Ramos (cell line): ENCODE measurements around the gene OR51Q1.

Source experiments
- in situ Hi-C: fragments of 300-500 bp; cut with MboI; formaldehyde crosslinking; loops from one replicate; pipeline ENCODE4 v1.14.3; 2022; ENCODE audit warnings: low sequenced_read_pairs; ENCODE audit not compliant: unreplicated experiment

The OR51Q1 gene, protein sequence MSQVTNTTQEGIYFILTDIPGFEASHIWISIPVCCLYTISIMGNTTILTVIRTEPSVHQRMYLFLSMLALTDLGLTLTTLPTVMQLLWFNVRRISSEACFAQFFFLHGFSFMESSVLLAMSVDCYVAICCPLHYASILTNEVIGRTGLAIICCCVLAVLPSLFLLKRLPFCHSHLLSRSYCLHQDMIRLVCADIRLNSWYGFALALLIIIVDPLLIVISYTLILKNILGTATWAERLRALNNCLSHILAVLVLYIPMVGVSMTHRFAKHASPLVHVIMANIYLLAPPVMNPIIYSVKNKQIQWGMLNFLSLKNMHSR

GRCh38 chr11:5421811-5422210 is at the start of gene OR51Q1:
OR51Q1 (plus strand) TSS chr11:5422111; CDS start chr11:5422201, 90 bp downstream.
- in situ Hi-C loops: no loop called here

- in situ Hi-C loops: loop anchor here (25.0 kb wide), 1 partner anchor 744 kb away; the partner anchor contains the start of genes OR51D1 and OR51E1
These were observed 41.1 kb upstream of the OR51Q1 start for GRCh38 chr11:5380740-5381342.

DNA sequence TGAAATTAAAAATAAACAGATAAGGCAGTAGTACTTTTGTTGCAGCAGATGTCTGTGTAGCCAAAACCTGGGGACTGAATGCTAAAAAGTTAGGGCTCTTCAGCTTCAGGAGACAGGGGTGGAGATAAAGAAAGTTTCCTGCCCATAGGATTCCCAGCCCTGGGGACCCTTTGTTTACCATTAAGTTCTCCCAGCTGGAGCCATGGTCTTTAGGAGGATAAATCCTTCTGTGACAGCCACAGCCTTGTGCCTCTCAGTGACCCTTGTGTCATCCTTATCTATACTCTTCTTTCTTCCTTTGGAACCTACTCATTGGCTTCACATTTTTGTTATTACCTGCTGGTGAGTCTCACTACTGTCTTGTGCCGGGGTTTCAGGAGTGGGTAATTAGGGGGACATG is 38.3 kb upstream of the OR51Q1 start, which contains the start of gene OR51M1:
Gene OR51M1 (plus strand): TSS at position 237 of the 400 bp plus-strand sequence. CDS start 5,587 bp downstream, outside the sequence.
- in situ Hi-C loops: loop anchor here (25.0 kb wide), 1 partner anchor 746 kb away; the partner anchor contains the start of genes OR51D1 and OR51E1

DNA sequence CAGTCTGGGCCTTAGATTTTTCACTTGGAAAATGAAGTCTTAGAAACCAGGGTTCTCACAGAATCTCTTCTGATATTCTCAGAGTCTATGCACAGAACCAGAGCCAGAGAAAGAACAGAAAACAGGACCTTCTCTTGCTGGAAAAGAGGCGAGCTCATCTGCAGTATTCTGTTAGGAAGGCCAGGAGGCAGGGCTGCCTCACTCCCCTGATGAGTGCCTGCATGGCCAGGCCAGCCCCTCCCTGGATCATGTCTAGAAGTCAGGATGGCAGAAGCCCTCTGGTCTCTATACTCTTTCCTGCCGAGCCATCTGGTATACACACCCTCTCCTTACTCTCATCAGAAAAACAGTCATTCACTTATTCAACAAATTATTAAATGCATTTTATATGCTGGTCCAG is 37.6 kb upstream of the OR51Q1 start:
- in situ Hi-C loops: loop anchor here (25.0 kb wide), 1 partner anchor 747 kb away; the partner anchor contains the start of genes OR51D1 and OR51E1

DNA sequence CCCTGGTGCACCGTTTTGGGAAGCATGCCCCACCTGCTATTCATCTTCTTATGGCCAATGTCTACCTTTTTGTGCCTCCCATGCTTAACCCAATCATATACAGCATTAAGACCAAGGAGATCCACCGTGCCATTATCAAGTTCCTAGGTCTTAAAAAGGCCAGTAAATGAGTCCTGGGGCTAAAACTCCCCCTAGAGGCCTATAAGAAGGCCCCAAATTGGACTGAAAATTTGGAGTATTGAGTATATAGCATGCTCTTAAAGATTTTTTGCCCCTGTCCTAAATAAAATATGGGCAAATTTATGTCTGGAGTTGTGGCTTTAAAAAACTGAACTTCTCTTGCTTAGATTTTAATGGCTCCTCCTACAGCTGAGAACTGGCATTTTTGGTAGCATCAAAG is 31.7 kb upstream of the OR51Q1 start:
- in situ Hi-C loops: loop anchor here (25.0 kb wide), 1 partner anchor 753 kb away; the partner anchor contains the start of genes OR51D1 and OR51E1

DNA sequence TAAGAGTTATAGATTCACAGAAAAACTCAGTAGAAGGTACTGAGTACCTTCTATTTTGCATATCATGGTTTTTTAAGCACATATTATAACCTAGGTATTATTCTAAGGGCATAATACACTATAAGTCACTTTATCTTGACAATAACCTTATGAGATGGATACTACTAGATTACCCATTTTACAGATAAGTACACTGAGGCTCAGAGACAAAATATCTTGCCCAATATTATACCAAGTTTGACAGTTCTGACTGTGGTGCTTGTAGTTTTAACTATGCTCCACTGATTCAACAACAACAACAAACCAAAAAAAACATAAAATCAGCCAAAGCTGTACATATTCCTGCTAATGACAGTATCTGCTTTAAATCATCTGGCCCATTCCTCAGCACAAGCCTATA is 27.8 kb upstream of the OR51Q1 start:
- in situ Hi-C loops: loop anchor here (25.0 kb wide), 1 partner anchor 757 kb away; the partner anchor contains the start of genes OR51D1 and OR51E1

GRCh38 chr11:5398936-5399335 is 23.0 kb upstream of the OR51Q1 start:
- in situ Hi-C loops: loop anchor here (25.0 kb wide), 1 partner anchor 762 kb away; the partner anchor contains the start of genes OR51D1 and OR51E1

GRCh38 chr11:5405173-5405572 is 16.7 kb upstream of the OR51Q1 start:
- in situ Hi-C loops: no loop called here

DNA sequence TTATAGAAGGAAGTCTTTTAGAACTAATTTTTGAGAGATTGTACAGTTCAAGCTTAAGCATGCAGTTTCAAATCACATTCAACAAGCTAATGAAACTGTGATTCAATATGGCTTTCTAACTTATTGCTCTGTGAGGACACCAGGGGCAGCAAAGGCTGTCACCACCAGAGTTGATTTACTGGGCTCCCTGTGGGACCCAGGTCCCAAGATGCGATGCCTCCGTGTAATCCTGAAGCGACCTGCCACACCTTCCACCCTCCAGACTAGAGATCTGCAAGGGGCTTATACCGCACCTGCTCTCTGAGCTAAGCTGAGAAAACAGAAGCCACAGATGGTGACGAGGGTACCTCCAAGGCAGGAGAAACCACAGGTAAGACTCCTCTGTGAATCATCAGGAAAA is 918 bp upstream of the OR51Q1 start:
- in situ Hi-C loops: no loop called here

DNA sequence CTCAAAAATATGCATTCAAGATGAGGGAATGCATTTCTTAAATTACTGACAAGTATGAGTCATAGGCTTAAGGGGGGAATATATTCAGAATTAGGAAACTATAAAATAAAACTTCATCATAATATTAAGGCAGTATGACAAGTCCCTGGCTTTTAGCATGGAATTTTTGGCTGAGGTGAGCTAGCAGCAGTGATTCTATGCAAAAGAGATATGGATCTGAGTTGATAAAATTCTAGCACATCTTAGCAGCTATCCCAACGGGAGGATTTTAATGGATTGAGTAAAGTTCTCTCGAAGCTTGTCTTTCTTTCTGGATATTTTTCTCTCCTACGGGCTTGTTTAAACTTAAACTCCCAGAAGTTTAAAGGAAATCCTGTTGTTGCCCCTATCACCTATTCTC is 1.2 kb downstream of the OR51Q1 start:
- in situ Hi-C loops: no loop called here

DNA sequence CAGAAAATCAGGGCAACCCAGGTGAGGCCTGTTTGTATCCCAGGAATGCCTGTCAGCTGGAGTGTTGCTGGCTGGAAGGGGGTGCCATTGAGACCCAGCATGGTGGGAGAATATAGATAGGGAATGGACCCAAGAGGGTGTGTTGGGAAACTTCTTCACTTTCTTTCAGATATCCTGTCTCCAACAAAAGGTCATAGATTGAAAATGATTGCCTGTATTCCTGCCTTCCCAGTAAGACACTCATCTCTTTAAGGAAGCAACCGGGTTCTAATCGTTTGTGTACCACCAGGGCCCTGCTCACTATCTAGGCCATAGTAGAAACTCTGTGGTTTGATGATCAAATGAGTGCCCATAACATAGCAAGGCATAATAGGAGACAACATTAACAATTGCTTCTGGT is 19.5 kb downstream of the OR51Q1 start, which contains the start of gene OR51I1:
Gene OR51I1 (minus strand): TSS at position 101 of the 400 bp plus-strand sequence. CDS start 0 bp downstream, at position 101.
- in situ Hi-C loops: no loop called here

GRCh38 chr11:5443835-5444393 is 22.0 kb downstream of the OR51Q1 start:
- in situ Hi-C loops: no loop called here

GRCh38 chr11:5449023-5449422 is 27.1 kb downstream of the OR51Q1 start, which contains the start of gene OR51I2:
OR51I2 (plus strand) TSS chr11:5449323; CDS start chr11:5453489, 4,166 bp downstream.
- in situ Hi-C loops: no loop called here

- in situ Hi-C loops: no loop called here
These were observed 27.5 kb downstream of the OR51Q1 start for GRCh38 chr11:5449432-5449831.

DNA sequence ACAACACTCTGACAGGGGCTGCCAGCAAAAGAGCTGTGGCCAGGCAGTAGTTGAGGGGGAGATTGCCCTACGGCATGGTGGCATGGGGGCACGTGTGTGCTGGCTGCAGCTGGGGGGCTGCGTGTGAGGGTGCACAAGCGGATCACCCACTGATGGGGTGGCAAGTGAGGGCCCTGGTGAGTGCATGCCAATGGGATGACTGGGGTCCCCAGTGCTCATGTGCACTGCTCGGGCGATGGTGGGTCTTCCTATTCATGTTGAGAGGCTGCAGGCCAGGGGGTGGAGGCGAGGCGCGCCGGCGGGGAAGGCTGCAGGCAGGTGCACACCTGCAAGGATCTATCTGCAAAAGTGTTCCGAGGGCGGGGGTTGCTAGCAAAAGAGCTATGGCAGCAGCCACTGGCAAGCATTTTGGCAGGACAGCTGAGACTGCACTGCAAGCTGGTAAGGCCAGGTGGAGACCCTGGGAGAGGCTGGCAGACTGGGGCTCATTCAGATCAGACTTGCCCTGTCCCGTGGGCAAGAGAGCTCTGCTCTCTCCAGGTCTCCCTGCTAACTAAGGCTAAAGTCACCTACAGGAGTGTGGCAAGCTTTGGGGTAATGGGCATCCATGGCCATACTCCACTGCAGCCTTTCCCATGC is 39.2 kb downstream of the OR51Q1 start:
- in situ Hi-C loops: no loop called here

GRCh38 chr11:5467527-5467926 is 45.6 kb downstream of the OR51Q1 start:
- in situ Hi-C loops: no loop called here
